Left ventricle myocardium inferior (tissue), 1 donor: ENCODE data around the gene TUBB1. TPM values are rescaled to one million over a fixed set of nuclear protein-coding genes. Genes with fewer than 3 reads are reported as not detected.

Source experiments
- DNase-seq: peaks from one replicate; pipeline ENCODE4 v3.0.0-alpha.2; 2020
- H3K27ac ChIP-seq: fragments of 200-600 bp; replicated peaks from 2 replicates; pipeline ENCODE4 v1.8.0; 2021
- H3K27me3 ChIP-seq: fragments of 200-600 bp; 2 replicates; pipeline ENCODE4 v1.8.0; 2021; ENCODE audit warnings: low read depth
- H3K36me3 ChIP-seq: fragments of 200-600 bp; 2 replicates; pipeline ENCODE4 v1.8.0; 2021
- H3K4me1 ChIP-seq: fragments of 200-600 bp; 2 replicates; pipeline ENCODE4 v1.8.0; 2021
- H3K4me3 ChIP-seq: fragments of 200-600 bp; 2 replicates; pipeline ENCODE4 v1.8.0; 2021; ENCODE audit warnings: mild to moderate bottlenecking, moderate library complexity
- H3K9me3 ChIP-seq: fragments of 200-600 bp; replicated peaks from 2 replicates; pipeline ENCODE4 v1.8.0; 2021
- intact Hi-C: fragments of 100-400 bp; cut with micrococcal nuclease; formaldehyde crosslinking; loops from one replicate; pipeline ENCODE4 v1.11.0; 2022
- total RNA-seq: library from RNA; stranded (reverse); fragmentation: NEBNext Ultra II Directional; extraction: Animal tissue kit (Norgen Biotek cat#: 25700); gene quantifications from one replicate; pipeline ENCODE4 v1.2.1, GENCODE V29; 2021
- TF ChIP-seq, protein P1 (sequence below): fragments of 200-600 bp; IDR thresholded peaks from 2 replicates; pipeline ENCODE4 v1.8.0; 2021; ENCODE audit warnings: antibody characterized with exemption, mild to moderate bottlenecking, borderline replicate concordance
- donor health status: DM: no; HTN: yes; CAD: no; lungs with severe emphysema.

TUBB1 gene
- total RNA-seq, 1 donor from 2014 or later, result 0.30 TPM

- H3K36me3 ChIP-seq, result peaks cover 42% of the 10 kb centered on the region
- H3K27me3 ChIP-seq, result no peaks in the 10 kb centered on the region
- no peak overlapping the region for H3K4me3 ChIP-seq
- H3K9me3 ChIP-seq, result no peaks in the 10 kb centered on the region
- TF ChIP-seq, protein P1, sequence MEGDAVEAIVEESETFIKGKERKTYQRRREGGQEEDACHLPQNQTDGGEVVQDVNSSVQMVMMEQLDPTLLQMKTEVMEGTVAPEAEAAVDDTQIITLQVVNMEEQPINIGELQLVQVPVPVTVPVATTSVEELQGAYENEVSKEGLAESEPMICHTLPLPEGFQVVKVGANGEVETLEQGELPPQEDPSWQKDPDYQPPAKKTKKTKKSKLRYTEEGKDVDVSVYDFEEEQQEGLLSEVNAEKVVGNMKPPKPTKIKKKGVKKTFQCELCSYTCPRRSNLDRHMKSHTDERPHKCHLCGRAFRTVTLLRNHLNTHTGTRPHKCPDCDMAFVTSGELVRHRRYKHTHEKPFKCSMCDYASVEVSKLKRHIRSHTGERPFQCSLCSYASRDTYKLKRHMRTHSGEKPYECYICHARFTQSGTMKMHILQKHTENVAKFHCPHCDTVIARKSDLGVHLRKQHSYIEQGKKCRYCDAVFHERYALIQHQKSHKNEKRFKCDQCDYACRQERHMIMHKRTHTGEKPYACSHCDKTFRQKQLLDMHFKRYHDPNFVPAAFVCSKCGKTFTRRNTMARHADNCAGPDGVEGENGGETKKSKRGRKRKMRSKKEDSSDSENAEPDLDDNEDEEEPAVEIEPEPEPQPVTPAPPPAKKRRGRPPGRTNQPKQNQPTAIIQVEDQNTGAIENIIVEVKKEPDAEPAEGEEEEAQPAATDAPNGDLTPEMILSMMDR, result no peak
- intact Hi-C loops, result no loop called here
- no peak for DNase-seq
- H3K4me1 ChIP-seq, result peaks cover 32% of the 10 kb centered on the region
- H3K27ac ChIP-seq, result no peak overlapping the region
Measured at GRCh38 chr20:59020938-59021551, 1.8 kb downstream of the TUBB1 start.

DNA sequence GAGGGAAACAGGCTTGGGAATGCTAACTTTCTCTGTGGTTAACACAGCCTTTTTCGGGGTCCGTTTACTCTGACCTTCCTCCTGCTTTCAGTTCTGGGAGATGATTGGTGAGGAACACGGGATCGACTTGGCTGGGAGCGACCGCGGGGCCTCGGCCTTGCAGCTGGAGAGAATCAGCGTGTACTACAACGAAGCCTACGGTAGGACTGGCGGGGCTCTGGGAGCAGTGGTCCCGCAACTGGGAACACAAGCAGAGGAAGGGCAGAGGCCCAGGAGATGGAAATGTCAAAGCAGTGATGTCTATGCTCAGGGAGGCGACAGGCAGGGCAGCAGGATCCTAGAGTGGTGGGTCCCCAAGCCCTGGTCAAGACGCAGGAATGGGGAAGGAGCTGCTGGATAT lies 3.5 kb downstream of the TUBB1 start:
- H3K36me3 ChIP-seq, result peaks cover 52% of the 10 kb centered on the region
- H3K4me1 ChIP-seq, result peaks cover 27% of the 10 kb centered on the region
- H3K27me3 ChIP-seq, result no peaks in the 10 kb centered on the region
- H3K4me3 ChIP-seq, result no peak overlapping the region
- DNase-seq, result no peak
- intact Hi-C loops, result no loop called here
- TF ChIP-seq, protein P1, result no peak
- no peak overlapping the region for H3K27ac ChIP-seq
- no peaks in the 10 kb centered on the region for H3K9me3 ChIP-seq

- H3K36me3 ChIP-seq, result peaks cover 61% of the 10 kb centered on the region
- TF ChIP-seq, protein P1, result no peak
- intact Hi-C loops, result no loop called here
Measured at GRCh38 chr20:59023616-59024015, 4.4 kb downstream of the TUBB1 start.

GRCh38 chr20:59024111-59024530 lies 4.9 kb downstream of the TUBB1 start:
- intact Hi-C loops, result no loop called here
- no peak overlapping the region for H3K27ac ChIP-seq
- H3K36me3 ChIP-seq, result peaks cover 66% of the 10 kb centered on the region

More at GRCh38 chr20:59023616-59024015, 4.4 kb downstream of the TUBB1 start:
- Histone ChIP-seq H3K4me3 (no peak overlapping the region), H3K9me3 (no peaks in the 10 kb centered on the region), H3K27ac (no peak overlapping the region), H3K4me1 (peaks cover 33% of the 10 kb centered on the region), H3K27me3 (no peaks in the 10 kb centered on the region)
- no peak for DNase-seq

GRCh38 chr20:59025086-59025485 lies 5.9 kb downstream of the TUBB1 start:
- intact Hi-C loops, result no loop called here
- peaks cover 76% of the 10 kb centered on the region for H3K36me3 ChIP-seq

More at GRCh38 chr20:59024111-59024530, 4.9 kb downstream of the TUBB1 start:
- Histone ChIP-seq H3K4me1 (peaks cover 38% of the 10 kb centered on the region), H3K4me3 (no peak overlapping the region), H3K9me3 (no peaks in the 10 kb centered on the region), H3K27me3 (no peaks in the 10 kb centered on the region)
- DNase-seq, result no peak
- TF ChIP-seq, protein P1, result no peak

More at GRCh38 chr20:59025086-59025485, 5.9 kb downstream of the TUBB1 start:
- Histone ChIP-seq H3K27me3 (no peaks in the 10 kb centered on the region), H3K4me3 (no peak overlapping the region), H3K9me3 (no peaks in the 10 kb centered on the region), H3K27ac (no peak overlapping the region), H3K4me1 (peaks cover 48% of the 10 kb centered on the region)
- no peak for DNase-seq
- TF ChIP-seq, protein P1, result no peak
